Right renal cortex interstitium (tissue), 3 donors: ENCODE data around the gene MASP1. TPM values are rescaled to one million over a fixed set of nuclear protein-coding genes. Genes with fewer than 3 reads are reported as not detected.
"Not testable (repeated sequence)": the region's sequence is repeated elsewhere in the genome, so short reads cannot be mapped to it uniquely, and the experiment has no call there.

Source experiments
- DNase-seq, 3 donors: peaks; one replicate each; pipeline ENCODE4 v3.0.0-alpha.2; 2013; ENCODE audit warnings: low read depth in 3 of 3, low spot score in 2 of 3
- polyA plus RNA-seq, 3 donors: library from polyadenylated mRNA; unstranded; fragments of 120-200 nt; gene quantifications; one replicate each; pipeline ENCODE4 v1.2.1, GENCODE V29; 2013; ENCODE audit not compliant: insufficient read length in 3 of 3

Gene MASP1
- polyA plus RNA-seq, 3 donors, result 6.6 to 9.3 (median 8.1) TPM

- no peak for DNase-seq
Measured at GRCh38 chr3:187230011-187230410, 61.5 kb downstream of the MASP1 start.

- DNase-seq, result no peak
Measured at GRCh38 chr3:187228740-187229139, 62.8 kb downstream of the MASP1 start.

GRCh38 chr3:187227658-187228258, 63.8 kb downstream of the MASP1 start:
- DNase-seq, result no peak

DNA sequence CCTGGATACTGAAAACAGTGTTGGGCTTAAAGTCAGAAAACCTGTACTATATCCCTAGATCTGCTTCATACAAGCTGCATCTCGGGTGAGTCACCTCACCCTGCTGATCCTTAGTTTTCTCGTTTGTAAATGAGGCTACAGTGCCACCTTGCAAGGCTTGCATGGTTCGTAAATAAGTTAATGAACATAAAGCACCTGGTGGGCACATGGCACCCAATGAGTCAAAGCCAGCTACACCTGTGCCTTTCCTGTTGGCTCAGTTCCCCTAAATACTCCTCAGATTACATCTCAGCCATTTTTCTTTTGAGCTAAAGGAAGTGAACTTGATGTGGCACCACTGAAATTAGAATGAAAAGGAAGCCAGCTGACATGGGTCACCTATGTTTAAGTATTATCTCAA, 67.7 kb downstream of the MASP1 start:
- peak in 1 of 3 donors; percentile 12 for DNase-seq

DNA sequence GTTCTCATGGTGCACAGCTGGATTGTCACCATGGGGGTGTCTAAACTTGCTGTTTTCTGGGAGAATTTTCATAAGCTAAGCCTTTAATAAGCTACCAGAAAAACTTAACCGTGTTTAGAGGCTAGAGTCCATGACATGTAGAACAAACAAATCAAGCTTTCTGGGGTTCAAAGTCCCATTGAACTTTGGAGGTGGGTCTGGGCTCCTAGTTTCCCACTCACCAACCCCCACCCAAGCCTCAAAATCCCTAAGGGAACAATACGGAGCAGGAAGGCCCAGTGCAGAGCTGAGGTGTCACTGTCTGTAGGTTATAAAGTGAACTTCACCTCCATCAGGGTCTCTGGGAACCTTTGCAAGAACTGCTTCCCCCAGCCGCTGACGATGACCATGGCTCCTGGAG, 68.7 kb downstream of the MASP1 start:
- no peak for DNase-seq

- DNase-seq, result no peak
Measured at GRCh38 chr3:187215460-187215859, 76.1 kb downstream of the MASP1 start.

GRCh38 chr3:187213616-187214015, 77.9 kb downstream of the MASP1 start:
- DNase-seq, result peak in 1 of 3 donors; percentile 35

DNA sequence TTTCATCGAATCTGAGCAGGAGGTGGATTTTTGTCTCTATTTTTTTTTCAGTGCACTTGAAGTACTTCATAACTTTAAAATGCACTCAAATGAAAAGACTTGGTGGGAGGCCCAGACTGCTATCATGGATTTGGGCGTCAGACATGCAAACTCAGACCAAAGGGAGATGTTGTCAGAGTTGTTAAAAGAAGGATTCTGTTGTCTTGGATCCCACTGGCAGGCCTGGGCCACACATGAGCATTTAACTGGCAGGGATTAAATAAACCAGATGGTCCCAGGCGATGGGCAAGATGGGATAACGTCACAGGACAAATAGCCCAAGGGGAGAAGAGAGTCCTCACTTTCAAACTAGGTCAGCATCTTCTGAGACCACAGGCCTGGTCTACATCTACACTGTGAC, 78.8 kb downstream of the MASP1 start:
- no peak for DNase-seq

- DNase-seq, result no peak
Measured at GRCh38 chr3:187212196-187212545, 79.4 kb downstream of the MASP1 start.

DNA sequence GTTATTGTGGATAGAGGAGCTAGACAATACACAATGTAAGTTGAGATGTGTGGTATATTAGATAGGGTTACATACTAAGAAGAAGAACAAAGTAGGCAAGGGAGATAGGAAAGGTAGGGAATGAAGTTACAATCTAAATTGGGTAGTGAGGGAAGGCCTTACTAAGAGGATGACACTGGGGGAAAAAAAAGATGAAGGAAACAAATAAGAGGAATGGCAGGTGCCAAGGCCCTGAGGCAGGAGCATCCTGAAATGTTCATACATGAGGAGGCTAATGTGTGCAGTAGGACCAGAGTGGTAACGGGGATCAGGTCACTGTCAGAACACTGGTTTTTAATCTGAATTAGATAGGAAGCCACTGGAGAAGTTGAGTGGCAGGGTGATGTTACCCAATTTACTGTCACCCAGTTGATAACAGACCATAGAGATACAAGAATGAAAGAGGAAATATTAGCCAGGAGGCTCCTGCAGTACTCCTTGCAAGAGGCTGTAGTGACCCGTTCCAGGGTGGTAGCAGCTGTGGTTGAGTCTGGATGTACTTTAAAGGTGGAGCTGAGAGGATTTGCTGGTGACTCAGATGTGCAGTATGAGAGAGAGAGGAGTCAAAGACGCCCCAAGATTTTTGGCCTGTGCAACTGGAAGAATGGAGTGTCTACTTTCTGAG, 79.9 kb downstream of the MASP1 start:
- DNase-seq, result no peak

- no peak for DNase-seq
Measured at GRCh38 chr3:187210545-187211327, 80.8 kb downstream of the MASP1 start.

- no peak for DNase-seq
Measured at GRCh38 chr3:187210091-187210490, 81.4 kb downstream of the MASP1 start.

DNA sequence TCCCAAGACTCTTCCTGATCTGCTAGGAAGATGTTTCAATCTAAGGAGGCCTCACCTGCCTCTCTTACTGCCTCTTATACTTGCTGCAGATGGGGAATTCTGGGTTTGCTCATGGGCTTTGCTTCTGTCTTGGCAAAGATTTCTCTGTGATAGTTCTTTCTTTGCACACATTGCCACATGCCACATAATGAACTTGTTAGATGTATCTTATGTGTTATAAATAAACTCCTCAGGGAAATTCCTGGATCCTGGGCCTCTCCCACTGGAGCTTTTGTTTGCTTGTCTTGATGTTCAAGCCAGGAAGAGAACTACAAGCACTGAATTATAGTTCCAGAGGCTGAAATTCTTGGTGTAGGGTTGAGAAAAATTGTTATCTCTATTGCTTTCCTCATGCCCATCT, 82.0 kb downstream of the MASP1 start:
- no peak for DNase-seq

- DNase-seq, result no peak
Measured at GRCh38 chr3:187208159-187208558, 83.4 kb downstream of the MASP1 start.

DNA sequence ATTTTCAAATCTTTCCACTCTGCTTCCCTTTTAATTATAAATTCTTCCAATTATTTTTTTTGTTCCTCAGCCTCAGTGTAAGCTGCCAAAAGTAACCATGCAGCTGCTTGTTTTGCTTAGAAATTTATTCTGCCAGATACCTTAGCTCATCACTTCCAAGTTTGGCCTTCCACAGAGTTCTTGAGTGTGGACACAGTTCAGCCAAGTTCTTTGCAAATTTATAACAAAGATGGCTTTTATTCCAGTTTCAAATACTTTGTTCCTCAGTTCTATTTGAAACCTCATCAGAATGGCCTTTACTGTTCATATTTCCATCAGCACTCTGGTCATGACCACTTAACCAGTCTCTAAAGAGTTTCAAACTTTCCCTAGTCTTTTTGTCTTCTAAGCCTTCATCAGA, 83.9 kb downstream of the MASP1 start:
- DNase-seq, result no peak

GRCh38 chr3:187207062-187207461, 84.5 kb downstream of the MASP1 start:
- DNase-seq, result no peak

DNA sequence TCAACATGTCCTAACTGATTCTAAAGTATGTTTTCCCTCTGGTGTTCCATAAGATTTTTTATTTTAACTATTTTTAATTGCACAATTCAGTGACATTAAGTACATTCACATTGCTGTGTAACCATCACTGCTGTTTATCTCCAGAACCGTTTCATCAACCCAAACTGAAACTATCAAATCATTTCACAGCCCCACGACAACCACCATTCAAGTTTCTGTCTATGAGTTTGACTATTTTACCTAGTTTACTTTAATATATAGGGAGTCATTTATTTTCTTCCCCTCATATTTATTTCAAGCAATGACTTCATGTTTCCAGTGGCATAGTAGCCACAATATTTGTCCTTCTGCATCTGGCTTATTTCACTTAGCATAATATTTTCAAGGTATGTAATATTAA, 85.9 kb downstream of the MASP1 start:
- DNase-seq, result no peak

GRCh38 chr3:187199463-187200050, 92.0 kb downstream of the MASP1 start:
- not testable (repeated sequence) for DNase-seq

DNA sequence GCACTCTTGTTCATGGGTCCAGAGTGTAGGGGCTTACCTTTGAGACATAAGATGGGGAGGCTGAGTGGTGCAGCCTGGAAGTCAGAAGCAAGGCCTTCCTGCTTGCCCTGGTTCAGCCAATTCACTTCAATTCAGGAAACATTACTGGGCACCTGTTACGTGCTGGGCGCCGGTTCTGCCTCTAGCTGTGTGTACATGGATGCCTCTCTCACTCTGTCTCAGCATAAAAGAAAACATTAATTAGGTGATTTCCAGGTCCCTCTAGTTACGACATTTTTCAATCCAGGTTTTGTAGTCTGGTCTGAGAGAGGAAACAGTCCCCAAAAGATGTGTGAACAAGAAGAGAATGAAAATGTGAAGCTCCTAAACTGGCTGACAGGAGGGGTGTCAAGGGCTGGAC, 93.0 kb downstream of the MASP1 start:
- no peak for DNase-seq

- no peak for DNase-seq
Measured at GRCh38 chr3:187197335-187197649, 94.2 kb downstream of the MASP1 start, which contains the start of gene RTP1. TSS of gene RTP1 (plus strand) at chr3:187197486. CDS start at chr3:187197516, 30 bp downstream.

DNA sequence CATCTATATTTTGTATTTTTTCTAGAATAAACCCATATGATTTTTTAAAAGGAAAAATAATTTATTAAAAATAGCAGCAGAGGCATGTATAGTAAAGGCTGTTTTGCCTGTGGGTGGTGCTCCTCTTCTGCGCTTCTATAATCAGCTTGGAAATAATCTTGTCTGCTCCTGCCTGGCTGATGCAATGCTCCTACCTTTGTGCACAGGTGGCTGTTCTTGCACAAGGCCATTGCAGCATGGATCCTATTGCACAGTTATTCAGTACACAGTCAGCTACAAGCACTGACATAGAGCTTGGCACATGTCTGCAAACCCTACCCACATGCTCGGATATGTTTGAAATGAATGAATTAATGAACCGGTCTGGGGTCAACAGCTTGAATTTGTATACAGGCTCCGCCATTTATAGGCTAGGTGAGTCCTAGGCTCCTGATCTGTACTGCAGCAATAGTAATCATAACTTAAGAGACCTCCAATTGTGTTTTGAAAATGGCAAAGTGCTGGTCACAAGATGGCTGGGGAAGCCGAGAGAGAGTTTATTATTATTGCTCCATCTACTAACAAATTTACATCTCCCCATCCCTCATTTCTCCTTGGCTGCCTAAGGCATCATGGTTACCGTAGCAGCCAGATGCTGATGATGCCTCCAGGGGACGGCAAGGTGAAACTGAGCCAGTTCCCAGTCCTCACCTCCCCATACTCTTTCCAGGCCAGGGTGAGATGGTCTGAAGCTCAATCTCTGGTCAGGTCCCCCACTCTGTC, 94.8 kb downstream of the MASP1 start:
- DNase-seq, result no peak
